GM12891 (cell line): ENCODE results near the gene NMD3.

Source experiments
- POLR2A ChIP-seq: IDR thresholded peaks from 2 replicates; pipeline ENCODE4 v1.6.1; 2011; ENCODE audit warnings: low read depth, low read length, control low read depth
- POLR2AphosphoS5 ChIP-seq: IDR thresholded peaks from 2 replicates; pipeline ENCODE4 v1.6.1; 2011; ENCODE audit warnings: low read depth, low read length, control low read depth
- TAF1 ChIP-seq: IDR thresholded peaks from 2 replicates; pipeline ENCODE4 v1.6.1; 2011; ENCODE audit warnings: low read depth, low read length, control low read depth

DNA sequence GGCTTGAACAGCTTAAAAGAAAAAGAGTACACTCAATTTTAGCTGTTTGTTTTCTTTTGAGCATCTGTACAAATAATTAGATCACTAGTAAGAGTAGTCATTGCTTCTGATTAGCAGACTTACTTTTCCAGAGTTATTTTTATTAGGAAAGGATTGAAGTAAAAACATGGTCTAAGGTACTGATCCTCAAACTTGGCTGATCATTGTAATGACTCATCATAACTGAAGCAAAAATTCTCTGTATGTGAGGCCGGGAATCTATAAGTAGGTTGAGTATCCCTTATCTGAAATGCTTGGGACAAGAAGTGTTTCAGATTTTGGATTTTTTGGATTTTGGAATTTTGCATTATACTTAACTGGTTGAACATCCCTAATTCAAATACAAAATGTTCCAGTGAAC is 12.4 kb downstream of the NMD3 start:
- no peak for TF ChIP-seq POLR2A
- TF ChIP-seq POLR2AphosphoS5: no peak
- TF ChIP-seq TAF1: no peak
